GM23338 (cell line): ENCODE measurements around the gene SCRT2. TPM values are rescaled to one million over a fixed set of nuclear protein-coding genes. Genes with fewer than 3 reads are reported as not detected.

Experiments
- ATAC-seq: fragments of 200-7000 bp; cut with Tn5 transposase; 3 replicates; pipeline ENCODE4 v1.9.1; 2020
- DNase-seq: peaks from one replicate; pipeline ENCODE4 v3.0.0-alpha.2; 2015; ENCODE audit warnings: low spot score
- H2AFZ ChIP-seq: fragments of 200-600 bp; sonication (generic); 2 replicates; pipeline ENCODE4 v1.8.0; 2016; ENCODE audit warnings: antibody characterized with exemption, mild to moderate bottlenecking, moderate library complexity
- H3F3A ChIP-seq: fragments of 200-600 bp; sonication (generic); replicated peaks from 2 replicates; pipeline ENCODE4 v1.8.0; 2017; ENCODE audit warnings: antibody characterized with exemption, mixed run types, low read depth
- H3K27ac ChIP-seq: fragments of 200-600 bp; sonication (generic); 2 replicates; pipeline ENCODE4 v1.6.1; 2016; ENCODE audit warnings: low read depth
- H3K27me3 ChIP-seq: fragments of 200-600 bp; sonication (generic); 2 replicates; pipeline ENCODE4 v1.8.0; 2016; ENCODE audit warnings: mild to moderate bottlenecking, mixed run types, moderate library complexity; ENCODE audit not compliant: insufficient read depth
- H3K36me3 ChIP-seq: fragments of 200-600 bp; sonication (generic); 2 replicates; pipeline ENCODE4 v1.8.0; 2016; ENCODE audit warnings: mild to moderate bottlenecking; ENCODE audit not compliant: insufficient read depth
- H3K4me1 ChIP-seq: fragments of 200-600 bp; sonication (generic); 2 replicates; pipeline ENCODE4 v1.8.0; 2016; ENCODE audit warnings: mild to moderate bottlenecking, moderate library complexity; ENCODE audit not compliant: insufficient read depth
- H3K4me2 ChIP-seq: fragments of 200-600 bp; sonication (generic); 2 replicates; pipeline ENCODE4 v1.7.1; 2017; ENCODE audit warnings: mixed run types
- H3K4me3 ChIP-seq: fragments of 200-600 bp; sonication (generic); 2 replicates; pipeline ENCODE4 v1.6.1; 2016; ENCODE audit warnings: mixed run types
- H3K79me2 ChIP-seq: fragments of 200-600 bp; sonication (generic); replicated peaks from 2 replicates; pipeline ENCODE4 v1.8.0; 2017; ENCODE audit warnings: mild to moderate bottlenecking; ENCODE audit not compliant: insufficient read depth
- H3K9me2 ChIP-seq: fragments of 200-600 bp; sonication (generic); 2 replicates; pipeline ENCODE4 v1.8.0; 2017; ENCODE audit not compliant: insufficient read depth
- H4K20me1 ChIP-seq: fragments of 200-600 bp; sonication (generic); replicated peaks from 2 replicates; pipeline ENCODE4 v1.8.0; 2017; ENCODE audit warnings: mild to moderate bottlenecking; ENCODE audit not compliant: insufficient read depth
- H3K27ac Mint-ChIP-seq: 2 replicates; pipeline ENCODE4 v1.8.0; 2020; ENCODE audit warnings: inconsistent platforms, mild to moderate bottlenecking, moderate library complexity, mixed read lengths
- H3K27me3 Mint-ChIP-seq: 3 replicates; pipeline ENCODE4 v1.8.0; 2022; ENCODE audit warnings: low read depth, mild to moderate bottlenecking, moderate library complexity, mixed read lengths, inconsistent platforms; ENCODE audit not compliant: insufficient read depth, poor library complexity
- H3K36me3 Mint-ChIP-seq: 3 replicates; pipeline ENCODE4 v1.8.0; 2021; ENCODE audit warnings: low read depth, mild to moderate bottlenecking, inconsistent platforms, moderate library complexity, mixed read lengths
- H3K4me1 Mint-ChIP-seq: 3 replicates; pipeline ENCODE4 v1.8.0; 2020; ENCODE audit warnings: mild to moderate bottlenecking, inconsistent platforms, mixed read lengths
- H3K4me3 Mint-ChIP-seq: 3 replicates; pipeline ENCODE4 v1.8.0; 2021; ENCODE audit warnings: moderate library complexity, mild to moderate bottlenecking, inconsistent platforms, mixed read lengths
- H3K9me3 Mint-ChIP-seq: 3 replicates; pipeline ENCODE4 v1.8.0; 2020; ENCODE audit warnings: moderate library complexity, mild to moderate bottlenecking, inconsistent platforms, mixed read lengths
- CTCF ChIP-seq, 2 experiments: fragments of 200-600 bp in 1 of 2; sonication (generic) in 1 of 2; conservative IDR thresholded peaks; 2 replicates each; pipeline versions ENCODE4 v1.5.1 to v1.6.1; 2016 to 2017; ENCODE audit warnings: antibody characterized with exemption in 2 of 2, low read depth in 2 of 2, mild to moderate bottlenecking in 2 of 2, moderate library complexity in 1 of 2
- EZH2 ChIP-seq: fragments of 200-600 bp; sonication (generic); IDR thresholded peaks from one replicate; pipeline ENCODE4 v1.8.0; 2017; ENCODE audit warnings: antibody characterized with exemption, mild to moderate bottlenecking, low read depth; ENCODE audit not compliant: unreplicated experiment
- EZH2phosphoT487 ChIP-seq: fragments of 200-600 bp; sonication (generic); IDR thresholded peaks from one replicate; pipeline ENCODE4 v1.8.1; 2018; ENCODE audit warnings: antibody characterized with exemption; ENCODE audit not compliant: unreplicated experiment
- NANOG ChIP-seq: IDR thresholded peaks from 2 replicates; pipeline ENCODE4 v1.6.1; 2016; ENCODE audit warnings: antibody characterized with exemption, borderline replicate concordance
- POLR2AphosphoS5 ChIP-seq: IDR thresholded peaks from 2 replicates; pipeline ENCODE4 v1.6.1; 2016; ENCODE audit warnings: antibody characterized with exemption, low read depth
- REST ChIP-seq: IDR thresholded peaks from one replicate; pipeline ENCODE4 v1.6.1; 2018; ENCODE audit warnings: antibody characterized with exemption; ENCODE audit not compliant: unreplicated experiment
- STAT1 ChIP-seq: IDR thresholded peaks from one replicate; pipeline ENCODE4 v1.6.1; 2016; ENCODE audit warnings: antibody characterized with exemption; ENCODE audit not compliant: unreplicated experiment
- ZNF114 ChIP-seq: fragments of 250-450 bp; sonication (Bioruptor Pico); IDR thresholded peaks from 2 replicates; pipeline ENCODE4 v1.5.0; 2020; ENCODE audit warnings: mild to moderate bottlenecking, moderate library complexity
- ZNF331 ChIP-seq: fragments of 250-450 bp; sonication (Bioruptor Pico); IDR thresholded peaks from 2 replicates; pipeline ENCODE4 v1.5.0; 2020; ENCODE audit warnings: low read depth, mild to moderate bottlenecking, moderate library complexity
- polyA plus RNA-seq: library from polyadenylated mRNA; unstranded; fragments of >200 nt; fragmentation: Nextera tagmentation; extraction: Ambion mirVana; gene quantifications from 2 replicates; pipeline ENCODE4 v1.2.1, GENCODE V29; 2016
- total RNA-seq: library from RNA; depleted of rRNA; stranded (reverse); fragments of >200 nt; shearing (Covaris generic); gene quantifications from 2 replicates; pipeline ENCODE4 v1.2.3, GENCODE V29; 2014
- TF ChIP-seq, protein P1 (sequence below): IDR thresholded peaks from 2 replicates; pipeline ENCODE4 v1.6.1; 2016; ENCODE audit warnings: antibody characterized with exemption

SCRT2 gene
- total and polyA plus RNA-seq, 2 experiments from 2014 or later, result 0.31 TPM; not detected in 1

GRCh38 chr20:709423-709822 is 33.8 kb upstream of the SCRT2 start:
- peaks cover 43% of the 10 kb centered on the region for H3K27me3 ChIP-seq
- H3F3A ChIP-seq, result no peaks in the 10 kb centered on the region
- H3K27ac ChIP-seq, result no peak overlapping the region
- no peaks in the 10 kb centered on the region for H3K9me2 ChIP-seq
- peak overlapping the region; percentile 90 for H2AFZ ChIP-seq
- H3K4me2 ChIP-seq, result peak overlapping the region; percentile 90
- no peaks in the 10 kb centered on the region for H3K36me3 ChIP-seq
- peaks cover 13% of the 10 kb centered on the region; the same call in 1 of the 2 replicates for H3K4me1 ChIP-seq
- no peak for TF ChIP-seq STAT1
- TF ChIP-seq EZH2phosphoT487, result no peak
- TF ChIP-seq ZNF331 (CRISPR knock-in tag), result no peak
- no peak for TF ChIP-seq NANOG
- TF ChIP-seq, protein P1, sequence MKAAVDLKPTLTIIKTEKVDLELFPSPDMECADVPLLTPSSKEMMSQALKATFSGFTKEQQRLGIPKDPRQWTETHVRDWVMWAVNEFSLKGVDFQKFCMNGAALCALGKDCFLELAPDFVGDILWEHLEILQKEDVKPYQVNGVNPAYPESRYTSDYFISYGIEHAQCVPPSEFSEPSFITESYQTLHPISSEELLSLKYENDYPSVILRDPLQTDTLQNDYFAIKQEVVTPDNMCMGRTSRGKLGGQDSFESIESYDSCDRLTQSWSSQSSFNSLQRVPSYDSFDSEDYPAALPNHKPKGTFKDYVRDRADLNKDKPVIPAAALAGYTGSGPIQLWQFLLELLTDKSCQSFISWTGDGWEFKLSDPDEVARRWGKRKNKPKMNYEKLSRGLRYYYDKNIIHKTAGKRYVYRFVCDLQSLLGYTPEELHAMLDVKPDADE, result no peak
- TF ChIP-seq CTCF (conservative IDR thresholded peaks at IDR 0.05; ENCODE audit: low read depth in 2 of 2), result no peak
- no peak for TF ChIP-seq ZNF114 (CRISPR knock-in tag)
- peak; percentile 48 for TF ChIP-seq EZH2
- TF ChIP-seq REST, result no peak
- ATAC-seq (peak; percentile 10; the same call in 2 of the 3 replicates), DNase-seq (no peak)
- no peaks in the 10 kb centered on the region for H4K20me1 ChIP-seq
- Mint-ChIP-seq H3K27ac (no peak overlapping the region), H3K27me3 (peaks cover 25% of the 10 kb centered on the region), H3K36me3 (peaks cover 15% of the 10 kb centered on the region), H3K9me3 (peaks cover 27% of the 10 kb centered on the region), H3K4me3 (peak overlapping the region; percentile 79), H3K4me1 (peaks cover 30% of the 10 kb centered on the region)
- H3K4me3 ChIP-seq, result peak overlapping the region; percentile 65
- no peaks in the 10 kb centered on the region for H3K79me2 ChIP-seq

DNA sequence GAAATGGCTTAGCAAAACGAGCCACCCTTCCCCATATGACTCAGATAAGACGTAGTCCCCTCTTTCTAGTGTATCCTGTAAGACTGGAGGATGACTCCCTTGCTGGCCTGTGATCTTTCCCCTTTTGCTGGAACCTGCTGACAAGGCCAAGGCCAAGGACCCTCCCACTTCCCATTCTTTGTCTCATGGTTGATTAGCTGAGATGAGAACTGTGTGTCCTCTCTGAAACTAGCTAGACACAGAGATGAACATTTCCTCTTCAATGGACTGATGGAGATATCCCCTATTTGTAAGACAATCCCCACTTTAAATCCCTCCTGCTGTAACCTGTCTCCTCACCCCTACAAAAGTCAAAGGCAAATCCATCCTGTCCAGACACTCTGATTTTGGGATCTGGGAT is 33.4 kb upstream of the SCRT2 start:
- peak overlapping the region; percentile 65 for H3K4me3 ChIP-seq
- TF ChIP-seq ZNF331 (CRISPR knock-in tag), result no peak
- TF ChIP-seq CTCF (conservative IDR thresholded peaks at IDR 0.05; ENCODE audit: low read depth in 2 of 2), result no peak
- TF ChIP-seq POLR2AphosphoS5, result no peak
- TF ChIP-seq EZH2, result no peak
- TF ChIP-seq REST, result no peak
- no peak for TF ChIP-seq NANOG

More for the DNA sequence above, 33.4 kb upstream of the SCRT2 start:
- no peaks in the 10 kb centered on the region for H4K20me1 ChIP-seq
- Mint-ChIP-seq H3K27me3 (peaks cover 25% of the 10 kb centered on the region), H3K4me1 (peaks cover 30% of the 10 kb centered on the region), H3K27ac (no peak overlapping the region), H3K4me3 (peak overlapping the region; percentile 79), H3K36me3 (peaks cover 15% of the 10 kb centered on the region), H3K9me3 (peaks cover 27% of the 10 kb centered on the region)
- peaks cover 43% of the 10 kb centered on the region for H3K27me3 ChIP-seq
- no peak overlapping the region for H3K27ac ChIP-seq
- DNase-seq (no peak), ATAC-seq (no peak)
- no peaks in the 10 kb centered on the region for H3K36me3 ChIP-seq
- peak overlapping the region; percentile 90 for H3K4me2 ChIP-seq
- H3K9me2 ChIP-seq, result no peaks in the 10 kb centered on the region
- H3K4me1 ChIP-seq, result peaks cover 13% of the 10 kb centered on the region; the same call in 1 of the 2 replicates
- no peaks in the 10 kb centered on the region for H3K79me2 ChIP-seq
- H3F3A ChIP-seq, result no peaks in the 10 kb centered on the region
- H2AFZ ChIP-seq, result no peak overlapping the region; the same call in 1 of the 2 replicates
